ENCODE data around the gene HIP1R.

Gene HIP1R

GRCh38 chr12:122866379-122866778 lies 31.1 kb downstream of the HIP1R start:
- no peak overlapping the region for H3K27ac ChIP-seq
- no peaks in the 10 kb centered on the region for H3K4me1 ChIP-seq (ENCODE audit: low read depth, poor library complexity, severe bottlenecking)
- no peak for TF ChIP-seq CTCF (conservative IDR thresholded peaks at IDR 0.05; ENCODE audit: low read depth, low read length)
- no peak overlapping the region for H3K9ac ChIP-seq
- no peak overlapping the region for H2AFZ ChIP-seq (ENCODE audit: low read depth)
- no peaks in the 10 kb centered on the region for H3K27me3 ChIP-seq (ENCODE audit: insufficient read depth, low read depth)
- H4K20me1 ChIP-seq (ENCODE audit: insufficient read depth) = no peaks in the 10 kb centered on the region
- no peak overlapping the region for H3K4me3 ChIP-seq (IDR thresholded peaks at IDR 0.05; ENCODE audit: insufficient read depth, low read depth, low read length)
- no peak overlapping the region for H3K4me2 ChIP-seq
- H3K36me3 ChIP-seq (ENCODE audit: insufficient read depth) = no peaks in the 10 kb centered on the region
- peaks cover 4% of the 10 kb centered on the region; the same call in 1 of the 2 replicates for H3K79me2 ChIP-seq (ENCODE audit: insufficient read depth, low read depth)

- no peaks in the 10 kb centered on the region for H3K36me3 ChIP-seq (ENCODE audit: insufficient read depth)
- no peak overlapping the region for H3K4me3 ChIP-seq (IDR thresholded peaks at IDR 0.05; ENCODE audit: insufficient read depth, low read depth, low read length)
- H3K4me2 ChIP-seq = no peak overlapping the region
- no peak overlapping the region for H2AFZ ChIP-seq (ENCODE audit: low read depth)
- no peak overlapping the region for H3K9ac ChIP-seq
- no peak overlapping the region for H3K27ac ChIP-seq
- H4K20me1 ChIP-seq (ENCODE audit: insufficient read depth) = no peaks in the 10 kb centered on the region
- H3K27me3 ChIP-seq (ENCODE audit: insufficient read depth, low read depth) = no peaks in the 10 kb centered on the region
- H3K4me1 ChIP-seq (ENCODE audit: low read depth, poor library complexity, severe bottlenecking) = peaks cover 4% of the 10 kb centered on the region
- TF ChIP-seq CTCF (conservative IDR thresholded peaks at IDR 0.05; ENCODE audit: low read depth, low read length) = no peak
- H3K79me2 ChIP-seq (ENCODE audit: insufficient read depth, low read depth) = peaks cover 11% of the 10 kb centered on the region; the same call in 1 of the 2 replicates
Measured at GRCh38 chr12:122866950-122867607, 31.8 kb downstream of the HIP1R start.

GRCh38 chr12:122867691-122868461 lies 32.6 kb downstream of the HIP1R start:
- Histone ChIP-seq H3K9ac (no peak overlapping the region), H3K4me1 (ENCODE audit: low read depth, poor library complexity, severe bottlenecking) (peaks cover 12% of the 10 kb centered on the region), H3K4me3 (IDR thresholded peaks at IDR 0.05; ENCODE audit: insufficient read depth, low read depth, low read length) (no peak overlapping the region), H2AFZ (ENCODE audit: low read depth) (no peak overlapping the region), H3K4me2 (no peak overlapping the region), H4K20me1 (ENCODE audit: insufficient read depth) (no peaks in the 10 kb centered on the region), H3K27me3 (ENCODE audit: insufficient read depth, low read depth) (no peaks in the 10 kb centered on the region), H3K27ac (no peak overlapping the region), H3K79me2 (ENCODE audit: insufficient read depth, low read depth) (peaks cover 19% of the 10 kb centered on the region; the same call in 1 of the 2 replicates), H3K36me3 (ENCODE audit: insufficient read depth) (no peaks in the 10 kb centered on the region)
- TF ChIP-seq CTCF (conservative IDR thresholded peaks at IDR 0.05; ENCODE audit: low read depth, low read length) = no peak

- TF ChIP-seq CTCF (conservative IDR thresholded peaks at IDR 0.05; ENCODE audit: low read depth, low read length) = no peak
- H3K4me1 ChIP-seq (ENCODE audit: low read depth, poor library complexity, severe bottlenecking) = peaks cover 19% of the 10 kb centered on the region
- no peaks in the 10 kb centered on the region for H3K36me3 ChIP-seq (ENCODE audit: insufficient read depth)
- H3K27ac ChIP-seq = no peak overlapping the region
- H3K4me2 ChIP-seq = no peak overlapping the region
- peaks cover 27% of the 10 kb centered on the region for H3K79me2 ChIP-seq (ENCODE audit: insufficient read depth, low read depth)
- H3K4me3 ChIP-seq (IDR thresholded peaks at IDR 0.05; ENCODE audit: insufficient read depth, low read depth, low read length) = no peak overlapping the region
- H2AFZ ChIP-seq (ENCODE audit: low read depth) = no peak overlapping the region
- H3K9ac ChIP-seq = no peak overlapping the region
- H3K27me3 ChIP-seq (ENCODE audit: insufficient read depth, low read depth) = no peaks in the 10 kb centered on the region
- no peaks in the 10 kb centered on the region for H4K20me1 ChIP-seq (ENCODE audit: insufficient read depth)
Measured at GRCh38 chr12:122868471-122869177, 33.4 kb downstream of the HIP1R start.
